GM10847 (cell line): Measurements from ENCODE around the gene CABLES2.

Experiments used
- POLR2A ChIP-seq: IDR thresholded peaks from 2 replicates; pipeline ENCODE4 v1.6.1; 2011; ENCODE audit not compliant: insufficient read length; ENCODE audit errors: extremely low read depth

CABLES2 gene

GRCh38 chr20:62416651-62417637 is 9.9 kb upstream of the CABLES2 start:
- no peak for TF ChIP-seq POLR2A

GRCh38 chr20:62415354-62416111 is 8.4 kb upstream of the CABLES2 start:
- TF ChIP-seq POLR2A = no peak

GRCh38 chr20:62413896-62414481 is 6.9 kb upstream of the CABLES2 start:
- no peak for TF ChIP-seq POLR2A

- no peak for TF ChIP-seq POLR2A
Observed at GRCh38 chr20:62413025-62413570, 6.0 kb upstream of the CABLES2 start.

- TF ChIP-seq POLR2A = no peak
Observed at GRCh38 chr20:62412194-62413024, 5.3 kb upstream of the CABLES2 start.

- no peak for TF ChIP-seq POLR2A
Observed at GRCh38 chr20:62411479-62412193, 4.6 kb upstream of the CABLES2 start.

- no peak for TF ChIP-seq POLR2A
Observed at GRCh38 chr20:62410746-62411478, 3.8 kb upstream of the CABLES2 start.

GRCh38 chr20:62409931-62410745 is 3.1 kb upstream of the CABLES2 start:
- TF ChIP-seq POLR2A = no peak

- TF ChIP-seq POLR2A = no peak
Observed at GRCh38 chr20:62409086-62409853, 2.2 kb upstream of the CABLES2 start.

GRCh38 chr20:62408640-62409039 is 1.6 kb upstream of the CABLES2 start:
- no peak for TF ChIP-seq POLR2A

GRCh38 chr20:62408055-62408454 is 970 bp upstream of the CABLES2 start:
- no peak for TF ChIP-seq POLR2A
